GM12878 (cell line): Measurements from ENCODE around the gene C10orf90. TPM values are rescaled to one million over a fixed set of nuclear protein-coding genes. Genes with fewer than 3 reads are reported as not detected.

Source experiments
- ATAC-seq: fragments of 200-7000 bp; cut with Tn5 transposase; 3 replicates; pipeline ENCODE4 v1.9.1; 2020; ENCODE audit warnings: mild to moderate bottlenecking, moderate library complexity
- BruUV-seq: library from RNA; stranded (reverse); fragments of 400-500 nt; replicated peaks from 2 replicates; lab custom pipeline; 2021; lab: Mats Ljungman, UMichigan
- CTCF ChIA-PET: fragments of 300-600 bp; sonication (Branson Sonifier 250); formaldehyde crosslinking; extraction: SDS; loops from one replicate; lab custom pipeline; 2021; ENCODE audit warnings: inconsistent platforms; lab: Yijun Ruan, JAX
- POLR2A ChIA-PET: fragments of 350-600 bp; formaldehyde crosslinking; extraction: SDS; loops from one replicate; lab custom pipeline; 2021; ENCODE audit warnings: inconsistent platforms; lab: Charles Lee
- RAD21 ChIA-PET: fragments of 300-600 bp; sonication (Branson Sonifier 250); formaldehyde crosslinking; loops from one replicate; lab custom pipeline; 2023; ENCODE audit warnings: antibody characterized with exemption; ENCODE audit not compliant: unreplicated experiment; lab: Charles Lee
- SMC1A ChIA-PET: fragments of 300-600 bp; sonication (Branson Sonifier 250); formaldehyde crosslinking; loops from one replicate; lab custom pipeline; 2023; ENCODE audit not compliant: unreplicated experiment, uncharacterized antibody; lab: Charles Lee
- DNase-seq: peaks from one replicate; pipeline ENCODE4 v3.0.0-alpha.2; 2011; ENCODE audit warnings: low read depth, low spot score
- FAIRE-seq: peaks from 3 replicates; lab custom pipeline; 2011; peaks lifted over from hg19 to GRCh38; lab: Jason Lieb, UNC
- H2AFZ ChIP-seq: 2 replicates; pipeline ENCODE4 v1.6.0; 2011; ENCODE audit warnings: low read depth, low read length, control low read depth; ENCODE audit not compliant: control insufficient read depth
- H3K27ac ChIP-seq: 2 replicates; pipeline ENCODE4 v1.5.1; 2011; ENCODE audit warnings: control low read depth; ENCODE audit not compliant: control insufficient read depth, insufficient read depth
- H3K27me3 ChIP-seq, 2 experiments: replicated peaks in 1 of 2; 2 replicates each; pipeline versions ENCODE4 v1.6.0 to v1.6.1; 2011; ENCODE audit warnings: low read length in 1 of 2; ENCODE audit not compliant: control insufficient read depth in 2 of 2, insufficient read depth in 2 of 2
- H3K36me3 ChIP-seq, 2 experiments: 2 replicates each; pipeline ENCODE4 v1.5.1; 2011; ENCODE audit warnings: low read length in 1 of 2; ENCODE audit not compliant: control insufficient read depth in 2 of 2, insufficient read depth in 2 of 2
- H3K4me1 ChIP-seq: 2 replicates; pipeline ENCODE4 v1.6.1; 2011; ENCODE audit warnings: mild to moderate bottlenecking, low read length, moderate library complexity, mixed read lengths; ENCODE audit not compliant: control insufficient read depth, insufficient read depth
- H3K4me2 ChIP-seq: 2 replicates; pipeline ENCODE4 v1.6.0; 2011; ENCODE audit warnings: control low read depth; ENCODE audit not compliant: control insufficient read depth, insufficient read depth
- H3K4me3 ChIP-seq: fragments of 200-600 bp; sonication (generic); 2 replicates; pipeline ENCODE4 v1.5.1; 2016
- H3K79me2 ChIP-seq: 2 replicates; pipeline ENCODE4 v1.6.0; 2011; ENCODE audit warnings: low read length; ENCODE audit not compliant: control insufficient read depth, insufficient read depth
- H3K9ac ChIP-seq: 2 replicates; pipeline ENCODE4 v1.8.0; 2011; ENCODE audit warnings: low read length, control low read depth, mixed read lengths; ENCODE audit not compliant: control insufficient read depth, insufficient read depth
- H3K9me3 ChIP-seq: replicated peaks from 3 replicates; pipeline ENCODE4 v1.5.1; 2011; ENCODE audit warnings: mild to moderate bottlenecking, low read length; ENCODE audit not compliant: control insufficient read depth, insufficient read depth
- H4K20me1 ChIP-seq: 2 replicates; pipeline ENCODE4 v1.6.0; 2011; ENCODE audit not compliant: control insufficient read depth, insufficient read depth
- MLLT1 ChIP-seq: fragments of 450-650 bp; IDR thresholded peaks from 2 replicates; pipeline ENCODE4 v1.6.1; 2016; ENCODE audit warnings: mild to moderate bottlenecking
- SIN3A ChIP-seq: IDR thresholded peaks from 2 replicates; pipeline ENCODE4 v1.6.1; 2012; ENCODE audit warnings: low read depth, low read length, improper control_type of control experiment
- SIX5 ChIP-seq: IDR thresholded peaks from 2 replicates; pipeline ENCODE4 v1.6.1; 2011; ENCODE audit warnings: mild to moderate bottlenecking, low read depth, low read length, moderate library complexity; ENCODE audit not compliant: severe bottlenecking
- SRF ChIP-seq, 2 experiments: IDR thresholded peaks; 2 replicates each; pipeline ENCODE4 v1.6.1; 2011; ENCODE audit warnings: low read depth in 2 of 2, low read length in 2 of 2, mild to moderate bottlenecking in 1 of 2, moderate library complexity in 1 of 2
- SUZ12 ChIP-seq: fragments of 200-600 bp; sonication (generic); IDR thresholded peaks from one replicate; pipeline ENCODE4 v1.6.1; 2018; ENCODE audit warnings: antibody characterized with exemption, mild to moderate bottlenecking; ENCODE audit not compliant: unreplicated experiment
- ZNF687 ChIP-seq: fragments of 450-650 bp; IDR thresholded peaks from 2 replicates; pipeline ENCODE4 v1.6.1; 2017; ENCODE audit warnings: mild to moderate bottlenecking, moderate library complexity
- WGBS: methylation state at CpG from one replicate; pipeline ENCODE4 v1.1.6; 2016; ENCODE audit warnings: low lambda C conversion rate; ENCODE audit not compliant: insufficient replicate concordance, insufficient coverage; ENCODE audit errors: missing lambda C conversion rate; 5-methylcytosine and 5-hydroxymethylcytosine counted together
- in situ Hi-C: fragments of 300-500 bp; cut with MboI; formaldehyde crosslinking; loops from 9 replicates; pipeline ENCODE4 v1.14.3; 2018; ENCODE audit warnings: mixed read lengths
- intact Hi-C: fragments of 100-400 bp; cut with micrococcal nuclease; formaldehyde crosslinking; loops from one replicate; pipeline ENCODE4 v1.14.2; 2022; ENCODE audit not compliant: unreplicated experiment
- polyA plus RNA-seq, 11 experiments: library from polyadenylated mRNA; depleted of rRNA in 4 of 11; unstranded in 6 of 11; stranded (reverse) in 5 of 11; fragments of >200 nt; fragmentation: Nextera tagmentation in 4 of 11; fragmentation: Illumina TruSeq in 1 of 11; extraction: Ambion mirVana in 4 of 11; extraction: Trizol in 1 of 11; gene quantifications; 1 replicate in 1 of 11; 2 replicates in 10 of 11; pipeline versions ENCODE4 v1.2.1 to v1.2.3, GENCODE V29; 2011 to 2016; ENCODE audit warnings: inconsistent platforms in 2 of 11, missing spikeins in 2 of 11, low read depth in 1 of 11
- total RNA-seq, 4 experiments: library from RNA; depleted of rRNA in 3 of 4; stranded (reverse); fragments of >200 nt in 3 of 4; fragmentation: Illumina TruSeq in 1 of 4; extraction: Trizol in 1 of 4; gene quantifications; 2 replicates each; pipeline versions ENCODE4 v1.2.1 to v1.2.3, GENCODE V29; 2013 to 2021
- TF ChIP-seq, protein P1 (sequence below): fragments of 450-650 bp; IDR thresholded peaks from 2 replicates; pipeline ENCODE4 v1.6.1; 2018; ENCODE audit warnings: mild to moderate bottlenecking, low read depth, moderate library complexity; ENCODE audit not compliant: partially characterized antibody

The C10orf90 gene
- total and polyA plus RNA-seq, 10 of the 15 experiments (the other 5 are each of a cell fraction or from before 2014, with no cell fraction given), result 0.04 TPM; not detected in 9

GRCh38 chr10:126409821-126410220 is 260.7 kb downstream of the C10orf90 start:
- BruUV-seq, result no TSS peak

More at GRCh38 chr10:126409821-126410220, 260.7 kb downstream of the C10orf90 start:
- ChIA-PET RAD21 (no interaction called here), POLR2A (no interaction called here), CTCF (no interaction called here), SMC1A (no interaction called here)
- Histone ChIP-seq H3K36me3 (no peaks in the 10 kb centered on the region), H3K27ac (no peak overlapping the region), H3K79me2 (no peaks in the 10 kb centered on the region), H3K9me3 (no peaks in the 10 kb centered on the region), H3K4me1 (no peaks in the 10 kb centered on the region), H3K4me3 (no peak overlapping the region), H3K27me3 (no peaks in the 10 kb centered on the region), H3K4me2 (no peak overlapping the region), H2AFZ (no peak overlapping the region), H3K9ac (no peak overlapping the region), H4K20me1 (no peaks in the 10 kb centered on the region)
- DNase-seq, result no peak
- in situ Hi-C loops, result no loop called here
- ATAC-seq, result no peak
- WGBS, result 13% methylated on average over 6 of the region's 6 CpGs
- intact Hi-C loops, result no loop called here
- FAIRE-seq, result no peak
- TF ChIP-seq ZNF687 (no peak), SIX5 (no peak), MLLT1 (no peak), SRF (IDR thresholded peaks at IDR 0.05; ENCODE audit: low read depth in 2 of 2, low read length in 2 of 2) (no peak), SUZ12 (no peak), SIN3A (no peak)
- TF ChIP-seq, protein P1, sequence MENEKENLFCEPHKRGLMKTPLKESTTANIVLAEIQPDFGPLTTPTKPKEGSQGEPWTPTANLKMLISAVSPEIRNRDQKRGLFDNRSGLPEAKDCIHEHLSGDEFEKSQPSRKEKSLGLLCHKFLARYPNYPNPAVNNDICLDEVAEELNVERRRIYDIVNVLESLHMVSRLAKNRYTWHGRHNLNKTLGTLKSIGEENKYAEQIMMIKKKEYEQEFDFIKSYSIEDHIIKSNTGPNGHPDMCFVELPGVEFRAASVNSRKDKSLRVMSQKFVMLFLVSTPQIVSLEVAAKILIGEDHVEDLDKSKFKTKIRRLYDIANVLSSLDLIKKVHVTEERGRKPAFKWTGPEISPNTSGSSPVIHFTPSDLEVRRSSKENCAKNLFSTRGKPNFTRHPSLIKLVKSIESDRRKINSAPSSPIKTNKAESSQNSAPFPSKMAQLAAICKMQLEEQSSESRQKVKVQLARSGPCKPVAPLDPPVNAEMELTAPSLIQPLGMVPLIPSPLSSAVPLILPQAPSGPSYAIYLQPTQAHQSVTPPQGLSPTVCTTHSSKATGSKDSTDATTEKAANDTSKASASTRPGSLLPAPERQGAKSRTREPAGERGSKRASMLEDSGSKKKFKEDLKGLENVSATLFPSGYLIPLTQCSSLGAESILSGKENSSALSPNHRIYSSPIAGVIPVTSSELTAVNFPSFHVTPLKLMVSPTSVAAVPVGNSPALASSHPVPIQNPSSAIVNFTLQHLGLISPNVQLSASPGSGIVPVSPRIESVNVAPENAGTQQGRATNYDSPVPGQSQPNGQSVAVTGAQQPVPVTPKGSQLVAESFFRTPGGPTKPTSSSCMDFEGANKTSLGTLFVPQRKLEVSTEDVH, result no peak
